Right ventricle myocardium superior (tissue), 1 donor: ENCODE results near the gene SEMA3B. TPM values are rescaled to one million over a fixed set of nuclear protein-coding genes. Genes with fewer than 3 reads are reported as not detected.
A peak's percentile ranks its signal among the peaks of the same experiment; 100 is the strongest.

Source experiments
- ATAC-seq: fragments of 200-7000 bp; cut with Tn5 transposase; one replicate; pipeline ENCODE4 v1.9.1; 2020; ENCODE audit warnings: mild to moderate bottlenecking; ENCODE audit not compliant: poor library complexity
- DNase-seq: peaks from one replicate; pipeline ENCODE4 v3.0.0-alpha.2; 2020
- intact Hi-C: fragments of 100-400 bp; cut with DNase I; formaldehyde crosslinking; loops from one replicate; pipeline ENCODE4 v1.11.2; 2022
- microRNA-seq: library from miRNA; unstranded; fragments of <30 nt; microRNA quantifications from one replicate; pipeline ENCODE4 v1.2.0, GENCODE V29; 2020
- total RNA-seq: library from RNA; stranded (reverse); fragmentation: NEBNext Ultra II Directional; extraction: Animal tissue kit (Norgen Biotek cat#: 25700); gene quantifications from one replicate; pipeline ENCODE4 v1.2.1, GENCODE V29; 2021
- donor health status: DM: no; HTN: yes; CAD: no; lungs with severe emphysema.

Gene SEMA3B
- total RNA-seq, 1 donor from 2014 or later = 19.9 TPM

DNA sequence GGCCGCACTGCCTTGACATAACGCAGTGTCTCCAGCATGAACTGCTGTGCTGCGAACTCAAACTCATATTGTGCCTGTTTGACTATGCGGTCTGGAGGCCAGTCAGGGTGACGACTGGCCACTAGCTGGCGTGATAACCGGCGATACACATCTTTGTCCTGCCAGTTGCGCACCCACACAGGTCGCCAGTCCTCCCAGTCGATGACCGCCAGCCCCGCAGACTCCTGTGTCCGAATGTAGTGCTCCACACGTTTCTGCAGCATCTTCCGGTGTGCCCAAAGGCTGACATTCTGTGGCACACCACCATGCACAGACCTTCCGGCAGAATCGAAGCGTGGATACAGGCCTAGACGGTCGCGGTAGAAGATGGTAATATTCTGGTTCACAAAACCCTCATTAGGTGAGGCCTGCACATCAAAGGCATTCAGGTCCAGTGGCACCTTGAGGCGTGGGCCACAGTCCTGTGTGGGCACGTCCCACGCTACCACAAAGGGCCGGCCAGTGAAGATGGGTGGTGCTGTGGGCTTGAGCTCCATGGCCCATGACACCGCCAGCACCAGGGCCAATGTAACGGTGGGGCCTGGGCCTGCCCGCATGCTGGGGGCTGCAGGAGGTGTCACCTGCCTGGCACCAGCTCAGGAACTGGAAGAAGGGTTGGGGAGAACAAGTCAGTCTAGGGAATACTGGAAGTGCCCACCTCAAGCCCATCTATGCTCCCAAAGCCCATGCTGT lies 51.1 kb downstream of the SEMA3B start:
- DNase-seq = no peak
- intact Hi-C loops = loop anchor here (5.0 kb wide), 1 partner anchor 48 kb away; no protein-coding TSS in a partner anchor
- no peak for ATAC-seq

DNA sequence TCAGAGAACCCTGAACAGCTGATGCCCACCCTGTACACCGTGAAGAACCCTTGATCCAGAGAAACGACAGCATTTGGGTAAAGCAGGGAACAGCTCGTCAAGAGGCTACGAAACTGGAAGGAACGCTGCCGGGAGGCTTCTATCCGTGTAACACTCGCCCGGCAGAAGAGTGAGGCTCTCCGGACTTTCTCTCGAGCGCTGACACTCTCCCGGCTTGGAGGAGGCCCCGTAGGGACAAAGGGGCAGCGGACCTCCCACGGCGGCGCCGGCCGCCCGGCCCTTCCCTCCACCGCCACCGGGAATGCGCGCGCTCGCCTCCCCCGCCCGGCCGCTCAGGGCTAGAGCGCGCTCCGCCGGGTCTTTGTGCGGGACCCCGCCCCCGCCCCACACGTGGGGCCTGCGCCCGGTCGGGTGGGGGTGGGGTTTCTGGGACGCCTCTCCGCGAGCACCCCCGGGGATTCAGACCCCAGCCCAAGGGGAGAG lies 51.9 kb downstream of the SEMA3B start:
- intact Hi-C loops = loop anchor here (5.0 kb wide), 1 partner anchor 49 kb away; no protein-coding TSS in a partner anchor
- peak; percentile 88 for DNase-seq
- peak; percentile 73 for ATAC-seq

DNA sequence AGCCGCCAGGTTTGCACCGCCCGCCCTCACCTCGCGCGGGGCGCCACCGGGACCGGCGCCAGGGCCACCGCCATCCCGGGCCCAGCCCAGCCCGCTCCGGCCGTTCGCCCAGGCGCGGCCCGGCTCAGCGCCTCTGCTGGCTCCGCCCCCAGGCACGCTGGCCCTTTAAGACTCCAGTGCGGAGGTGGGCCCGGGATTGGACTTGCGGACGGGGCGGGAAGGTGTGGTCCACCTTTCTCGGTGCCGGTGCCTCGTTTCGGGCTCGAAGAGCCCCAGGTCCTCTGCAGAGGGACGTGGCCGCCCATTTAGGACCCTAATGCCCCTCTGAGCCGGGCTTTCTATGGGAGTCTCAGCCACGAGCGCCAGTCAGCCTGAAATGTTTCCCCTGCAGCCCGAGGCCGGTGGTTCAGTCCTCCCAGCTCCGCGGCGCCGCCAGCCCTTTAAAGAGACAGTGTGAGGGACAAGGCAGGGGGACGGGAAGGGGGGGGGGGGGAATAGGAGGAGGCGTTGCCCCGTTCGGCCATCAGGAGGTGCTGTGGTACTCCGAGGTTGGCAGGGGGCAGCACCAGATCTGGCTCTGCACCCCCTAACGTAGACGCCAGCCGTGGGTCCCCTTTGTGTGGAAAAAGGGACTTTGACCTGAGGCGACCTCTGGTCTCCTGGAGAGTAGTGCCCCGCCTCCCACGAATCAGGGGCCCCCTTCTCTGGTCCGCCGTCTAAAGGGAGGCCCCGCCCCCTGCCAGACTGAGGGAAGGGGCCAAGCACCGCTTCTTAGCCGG lies 52.6 kb downstream of the SEMA3B start:
- intact Hi-C loops = loop anchor here (5.0 kb wide), 1 partner anchor 49 kb away; no protein-coding TSS in a partner anchor
- DNase-seq (peak; percentile 94), ATAC-seq (peak; percentile 89)

DNA sequence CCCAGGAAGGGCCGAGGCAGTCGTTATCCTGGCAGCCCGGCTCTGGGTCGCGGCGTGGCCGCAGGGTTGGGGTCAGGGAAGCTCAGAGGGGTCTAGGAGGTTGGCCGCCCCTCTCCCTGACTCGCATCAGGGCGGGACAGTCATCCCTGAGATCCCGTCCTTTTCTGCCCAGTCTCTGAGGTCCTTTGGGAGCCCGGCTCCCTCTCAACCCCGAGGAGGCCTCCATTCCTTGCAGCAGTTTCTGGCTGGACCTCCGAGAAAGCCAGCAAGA lies 53.1 kb downstream of the SEMA3B start:
- no peak for ATAC-seq
- DNase-seq = no peak
- intact Hi-C loops = loop anchor here (5.0 kb wide), 1 partner anchor 50 kb away; no protein-coding TSS in a partner anchor

- intact Hi-C loops = loop anchor here (5.0 kb wide), 1 partner anchor 50 kb away; no protein-coding TSS in a partner anchor
- DNase-seq = peak; percentile 84
- ATAC-seq = no peak
Measured at GRCh38 chr3:50322386-50323091, 53.6 kb downstream of the SEMA3B start, which contains the start of gene HYAL2. TSS of gene HYAL2 (minus strand) at chr3:50322745. CDS start at chr3:50320489, 2,256 bp downstream.

DNA sequence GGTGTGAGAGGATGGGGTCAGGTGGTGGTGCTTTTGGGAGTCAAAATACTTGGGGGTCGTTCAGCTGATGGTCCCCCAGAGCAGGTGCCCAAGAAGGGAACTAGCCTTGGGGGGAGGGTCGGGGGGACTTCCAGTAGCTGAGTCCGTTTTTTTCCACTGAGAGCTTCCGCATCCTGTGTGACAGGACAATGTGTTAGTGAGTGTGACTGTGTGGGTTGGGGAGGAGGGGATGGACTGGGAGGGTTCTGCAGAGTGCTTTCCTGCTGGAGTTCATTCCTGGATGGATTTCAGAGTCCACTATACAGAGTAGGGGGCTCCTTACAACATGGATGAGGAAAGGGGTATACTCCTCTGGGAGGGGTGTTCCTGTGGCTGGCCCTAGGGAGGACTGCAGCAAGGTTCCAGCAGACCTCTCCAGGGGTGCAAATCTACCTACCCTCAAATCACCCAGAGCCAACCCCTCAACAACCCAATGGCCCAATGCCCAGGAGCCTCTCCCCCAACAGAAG lies 54.2 kb downstream of the SEMA3B start:
- ATAC-seq (no peak), DNase-seq (no peak)
- intact Hi-C loops = loop anchor here (5.0 kb wide), 1 partner anchor 51 kb away; no protein-coding TSS in a partner anchor

GRCh38 chr3:50323614-50324199 lies 54.8 kb downstream of the SEMA3B start:
- intact Hi-C loops = loop anchor here (5.0 kb wide), 1 partner anchor 51 kb away; no protein-coding TSS in a partner anchor
- ATAC-seq (peak; percentile 1), DNase-seq (peak; percentile 77)

GRCh38 chr3:50324351-50325112 lies 55.6 kb downstream of the SEMA3B start:
- ATAC-seq = peak; percentile 14

DNA sequence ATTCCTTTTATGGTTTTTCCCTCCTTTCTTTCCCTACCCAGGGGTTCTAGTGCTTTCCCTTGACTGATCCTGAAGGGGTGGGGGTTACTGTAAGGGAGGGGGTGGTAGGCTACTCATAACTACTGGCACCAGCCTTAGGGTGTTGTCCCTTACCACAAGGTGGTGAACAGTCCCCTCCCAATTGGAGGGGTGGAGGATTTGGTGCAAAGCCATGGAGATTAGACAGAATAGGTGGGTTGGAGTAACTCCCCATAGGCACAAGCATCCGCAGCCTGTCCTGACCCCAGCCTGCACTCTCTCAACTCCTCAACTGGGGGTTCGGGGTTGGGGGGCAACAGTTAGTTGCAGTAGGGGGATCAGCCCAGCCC lies 56.1 kb downstream of the SEMA3B start:
- no peak for ATAC-seq
- intact Hi-C loops = no loop called here
- no peak for DNase-seq

More at GRCh38 chr3:50324351-50325112, 55.6 kb downstream of the SEMA3B start:
- intact Hi-C loops = loop anchor here (5.0 kb wide), 1 partner anchor 52 kb away; no protein-coding TSS in a partner anchor
- DNase-seq = peak; percentile 88

DNA sequence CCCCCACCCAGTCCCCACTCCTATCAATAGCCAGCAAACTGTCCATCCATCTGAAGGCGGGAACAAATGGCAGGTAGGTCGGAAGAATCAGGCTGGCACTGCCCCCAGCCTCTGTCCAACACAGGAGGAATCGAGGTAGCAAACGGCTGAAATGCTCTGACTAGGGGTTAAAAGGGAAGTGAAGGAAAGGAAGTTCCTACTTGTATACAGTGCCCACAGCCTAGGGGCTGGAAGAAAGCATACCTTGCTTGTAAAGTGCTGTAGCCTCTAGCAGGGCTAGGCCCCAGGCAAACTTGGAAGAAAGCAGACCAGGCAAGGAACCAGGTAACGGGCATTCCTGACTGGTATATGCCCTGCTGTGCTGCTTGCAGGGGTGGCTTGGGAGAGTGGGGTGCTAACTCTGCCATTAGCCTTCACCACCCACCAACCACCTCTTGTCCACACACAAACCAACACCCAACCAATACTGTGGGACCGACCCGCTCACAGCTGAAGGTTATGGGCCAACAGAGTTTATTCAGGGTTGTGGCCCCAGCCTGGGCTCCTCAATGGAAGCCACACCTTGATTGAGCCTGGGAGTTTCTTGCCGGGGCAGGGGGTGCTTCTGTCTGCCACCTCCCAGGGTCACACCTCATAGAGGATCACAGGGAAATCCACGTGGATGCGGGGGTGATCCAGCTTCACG lies 56.7 kb downstream of the SEMA3B start:
- DNase-seq = no peak
- intact Hi-C loops = no loop called here
- no peak for ATAC-seq

- DNase-seq (no peak), ATAC-seq (no peak)
- intact Hi-C loops = no loop called here
Measured at GRCh38 chr3:50326182-50326541, 57.2 kb downstream of the SEMA3B start.

- ATAC-seq (no peak), DNase-seq (no peak)
- intact Hi-C loops = no loop called here
Measured at GRCh38 chr3:50327129-50327528, 58.2 kb downstream of the SEMA3B start.

Small RNA genes within 50 kb of the gene (microRNA-seq; reads per million reads assigned to microRNA genes)
- not detected for gene MIR5787

Other genes with a start within 250 kb of the SEMA3B start
- 56.7 TPM for gene RBM5, start 180.2 kb upstream of the SEMA3B start, total RNA-seq
- 10.8 TPM for gene SEMA3F, start 113.8 kb upstream of the SEMA3B start, total RNA-seq
- gene GNAT1, start 77.5 kb upstream of the SEMA3B start, total RNA-seq = not detected
- 10.6 TPM for gene SLC38A3, start 63.9 kb upstream of the SEMA3B start, total RNA-seq
- 126 TPM for gene GNAI2, start 32.9 kb upstream of the SEMA3B start, total RNA-seq
- gene LSMEM2, start 9.9 kb downstream of the SEMA3B start, total RNA-seq = 29.6 TPM
- gene IFRD2, start 23.3 kb downstream of the SEMA3B start, total RNA-seq = 70.1 TPM
- 1.2 TPM for gene HYAL3, start 30.3 kb downstream of the SEMA3B start, total RNA-seq
- 6.3 TPM for gene NAA80, start 30.3 kb downstream of the SEMA3B start, total RNA-seq
- 66.5 TPM for gene HYAL1, start 34.4 kb downstream of the SEMA3B start, total RNA-seq
- gene HYAL2, start 53.6 kb downstream of the SEMA3B start, total RNA-seq = 33.8 TPM
- gene TUSC2, start 59.1 kb downstream of the SEMA3B start, total RNA-seq = 28.2 TPM
- 14.1 TPM for gene RASSF1, start 71.7 kb downstream of the SEMA3B start, total RNA-seq
- gene ZMYND10, start 76.6 kb downstream of the SEMA3B start, total RNA-seq = not detected
- 14.8 TPM for gene NPRL2, start 81.6 kb downstream of the SEMA3B start, total RNA-seq
- gene CYB561D2, start 81.7 kb downstream of the SEMA3B start, total RNA-seq = 5.6 TPM
- 24.9 TPM for gene TMEM115, start 90.4 kb downstream of the SEMA3B start, total RNA-seq
- gene CACNA2D2, start 234.5 kb downstream of the SEMA3B start, total RNA-seq = 1.6 TPM